SHP77 (cell line): ENCODE measurements around the gene ITGAD.

Source experiments
- DNase-seq, 2 experiments: peaks; one replicate each; lab custom pipeline; 2025; lab: John Stamatoyannopoulos, UW

Gene ITGAD

DNA sequence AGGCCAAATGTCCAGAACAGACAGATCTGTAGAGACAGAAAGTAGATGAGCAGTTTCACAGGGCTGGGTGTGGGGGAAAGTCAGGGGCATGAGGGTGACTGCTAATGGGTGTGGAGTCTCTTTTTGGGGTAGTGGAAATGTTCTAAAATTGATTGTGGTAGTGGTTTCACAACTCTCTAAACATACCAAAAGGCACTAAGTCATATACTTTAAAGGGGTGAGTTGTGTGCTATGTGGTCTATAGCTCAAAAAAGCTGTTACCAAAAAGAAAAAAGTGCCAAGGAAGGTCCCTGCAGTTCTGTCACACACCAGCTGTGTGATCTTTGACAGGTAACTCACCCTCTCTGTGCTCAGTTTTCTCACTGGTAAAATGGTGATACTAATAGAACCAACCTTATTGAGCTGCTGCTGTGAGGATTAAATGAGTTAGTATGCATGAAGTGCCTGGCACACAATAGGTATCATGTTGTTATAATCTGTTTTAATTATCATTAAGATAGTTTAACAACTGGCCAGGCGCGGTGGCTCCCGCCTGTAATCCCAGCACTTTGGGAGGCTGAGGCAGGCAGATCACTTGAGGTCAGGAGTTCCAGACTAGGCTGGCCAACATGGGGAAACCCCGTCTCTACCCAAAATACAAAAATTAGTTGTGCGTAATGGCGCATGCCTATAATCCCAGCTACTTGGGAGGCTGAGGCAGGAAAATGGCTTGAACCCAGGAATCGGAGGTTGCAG, 27.8 kb upstream of the ITGAD start:
- no peak for DNase-seq

DNA sequence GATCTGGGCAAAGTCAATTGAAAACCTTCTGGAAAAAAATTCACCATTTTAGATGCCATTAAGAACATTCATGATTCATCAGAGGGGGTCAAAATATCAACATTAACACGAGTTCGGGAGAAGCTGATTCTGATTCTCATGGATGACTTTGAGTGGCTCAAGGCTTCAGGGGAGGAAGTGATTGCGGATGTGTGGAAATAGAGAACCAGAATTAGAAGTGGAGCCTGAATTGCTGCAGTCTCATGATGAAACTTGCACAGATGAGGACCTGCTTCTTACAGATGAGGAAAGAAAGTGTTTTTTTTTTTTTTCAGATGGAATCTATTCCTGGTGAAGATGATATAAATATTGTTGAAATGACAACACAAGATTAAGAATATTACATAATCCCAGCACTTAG, 25.3 kb upstream of the ITGAD start:
- no peak for DNase-seq

DNA sequence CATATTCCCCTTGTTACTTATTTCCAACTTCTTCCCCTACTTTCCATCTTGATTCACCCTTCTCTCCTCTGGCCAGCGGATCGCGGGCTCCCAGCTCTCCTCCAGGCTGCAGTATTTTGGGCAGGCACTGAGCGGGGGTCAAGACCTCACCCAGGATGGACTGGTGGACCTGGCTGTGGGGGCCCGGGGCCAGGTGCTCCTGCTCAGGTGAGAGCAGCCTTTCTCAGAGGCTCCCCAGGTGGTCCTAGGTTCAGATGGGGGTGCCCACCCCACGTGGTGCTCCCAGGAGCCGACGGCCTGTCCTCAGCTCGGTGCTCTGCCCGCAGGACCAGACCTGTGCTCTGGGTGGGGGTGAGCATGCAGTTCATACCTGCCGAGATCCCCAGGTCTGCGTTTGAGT, 22.1 kb upstream of the ITGAD start:
- no peak for DNase-seq

DNA sequence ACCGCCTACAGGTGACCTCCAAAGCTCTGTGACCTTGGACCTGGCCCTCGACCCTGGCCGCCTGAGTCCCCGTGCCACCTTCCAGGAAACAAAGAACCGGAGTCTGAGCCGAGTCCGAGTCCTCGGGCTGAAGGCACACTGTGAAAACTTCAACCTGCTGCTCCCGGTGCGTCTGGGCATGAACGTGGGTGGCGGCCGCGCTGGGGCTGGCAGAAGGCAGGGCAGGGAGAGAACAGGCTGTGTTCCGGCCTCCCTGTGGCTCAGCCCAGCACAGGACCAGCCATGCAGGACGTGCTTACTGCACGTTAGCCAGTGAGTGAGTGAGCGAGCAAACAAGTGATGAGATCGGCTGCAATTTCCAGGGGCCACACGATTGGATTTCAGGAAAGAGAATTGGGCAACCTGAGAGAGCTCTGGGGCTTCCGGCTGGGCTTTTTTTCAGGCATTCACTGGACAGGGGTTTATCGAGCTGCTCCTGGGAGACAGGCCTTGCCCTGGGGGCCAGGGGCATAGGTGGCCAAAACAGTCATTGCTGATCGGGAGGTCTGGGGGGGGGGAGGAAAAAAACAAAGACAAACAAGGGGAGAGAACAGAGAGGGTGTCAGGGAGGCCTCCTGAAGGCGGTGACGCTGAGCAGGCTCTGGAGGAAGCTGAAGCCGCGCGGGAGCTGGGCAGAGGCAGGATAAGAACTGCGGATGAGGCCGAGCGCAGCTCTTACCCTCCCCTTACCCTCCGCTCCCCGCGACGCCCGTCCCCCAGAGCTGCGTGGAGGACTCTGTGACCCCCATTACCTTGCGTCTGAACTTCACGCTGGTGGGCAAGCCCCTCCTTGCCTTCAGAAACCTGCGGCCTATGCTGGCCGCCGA, 21.3 kb upstream of the ITGAD start:
- DNase-seq = no peak

DNA sequence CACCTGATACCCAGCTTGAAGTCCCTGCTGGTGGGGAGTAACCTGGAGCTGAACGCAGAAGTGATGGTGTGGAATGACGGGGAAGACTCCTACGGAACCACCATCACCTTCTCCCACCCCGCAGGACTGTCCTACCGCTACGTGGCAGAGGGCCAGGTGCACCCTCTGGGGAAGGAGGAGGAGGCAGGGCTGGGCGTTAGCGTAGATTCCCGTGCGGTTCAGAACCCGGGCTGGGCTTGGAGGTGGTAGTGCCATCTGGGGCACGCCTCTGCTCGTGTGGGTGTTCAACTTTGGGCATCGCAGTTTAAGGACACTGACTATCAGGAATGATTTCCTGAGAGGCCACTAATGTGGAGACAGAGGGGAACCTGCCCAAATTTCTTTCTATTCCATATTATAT, 19.9 kb upstream of the ITGAD start:
- no peak for DNase-seq

DNA sequence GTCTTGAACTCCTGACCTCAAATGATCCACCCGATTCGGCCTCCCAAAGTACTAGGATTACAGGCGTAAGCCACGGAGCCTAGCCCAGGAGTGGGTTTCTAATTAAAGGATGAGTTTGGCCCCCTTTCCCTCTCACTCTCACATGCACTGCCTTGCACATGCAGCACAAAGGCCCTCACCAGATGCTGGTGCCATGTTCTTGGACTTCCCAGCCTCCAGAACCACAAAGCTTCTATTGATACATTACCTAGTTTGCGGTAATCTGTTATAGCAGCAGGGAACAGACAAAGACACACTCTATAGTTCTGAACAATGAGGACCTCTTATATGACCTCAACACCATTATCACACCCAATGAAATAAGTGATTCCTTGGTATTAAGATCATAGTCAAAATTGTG, 17.9 kb upstream of the ITGAD start:
- DNase-seq = no peak

DNA sequence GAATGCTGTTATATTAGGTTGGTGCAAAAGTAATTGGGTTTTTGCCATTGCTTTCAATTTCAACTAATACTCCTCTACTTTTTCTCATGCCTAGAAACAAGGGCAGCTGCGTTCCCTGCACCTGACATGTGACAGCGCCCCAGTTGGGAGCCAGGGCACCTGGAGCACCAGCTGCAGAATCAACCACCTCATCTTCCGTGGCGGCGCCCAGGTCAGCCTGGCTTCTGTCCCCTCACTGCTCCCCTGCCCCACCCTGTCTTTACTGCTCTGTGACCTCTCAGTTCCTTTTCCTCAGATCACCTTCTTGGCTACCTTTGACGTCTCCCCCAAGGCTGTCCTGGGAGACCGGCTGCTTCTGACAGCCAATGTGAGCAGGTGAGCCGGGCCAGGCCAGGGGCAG, 16.4 kb upstream of the ITGAD start:
- peak in 1 of 2 experiments; percentile 14 for DNase-seq

DNA sequence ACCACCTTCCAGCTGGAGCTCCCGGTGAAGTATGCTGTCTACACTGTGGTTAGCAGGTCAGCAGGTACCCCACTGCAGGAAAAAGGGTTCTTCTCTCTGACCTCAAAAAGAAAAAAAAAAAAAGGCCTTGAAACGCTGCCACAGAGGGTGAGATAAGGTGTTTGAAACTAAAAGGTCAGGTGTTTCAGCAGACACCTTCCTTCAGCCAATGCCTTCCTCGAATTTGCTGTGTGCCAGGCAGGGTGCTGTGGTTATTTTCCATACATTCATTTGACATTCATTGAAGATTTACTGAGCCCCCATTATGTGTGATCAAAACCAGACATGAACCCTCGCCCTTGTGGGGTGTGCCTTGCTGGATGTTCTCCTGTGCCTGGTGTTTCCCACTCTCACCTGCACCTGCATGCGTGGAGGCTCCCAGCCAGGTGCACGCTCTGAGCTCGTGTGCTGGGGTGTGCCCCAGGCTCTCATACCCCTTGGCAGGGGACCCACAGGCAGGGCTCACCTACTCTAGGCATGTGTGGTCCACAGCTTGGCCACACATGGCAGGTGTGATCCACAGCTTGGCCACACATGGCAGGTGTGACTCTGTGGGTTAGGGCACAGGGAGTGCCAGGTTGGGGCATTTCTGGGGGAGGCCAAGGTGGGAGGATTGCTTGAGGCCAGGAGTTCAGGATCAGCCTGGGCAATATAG, 15.8 kb upstream of the ITGAD start:
- DNase-seq = no peak

DNA sequence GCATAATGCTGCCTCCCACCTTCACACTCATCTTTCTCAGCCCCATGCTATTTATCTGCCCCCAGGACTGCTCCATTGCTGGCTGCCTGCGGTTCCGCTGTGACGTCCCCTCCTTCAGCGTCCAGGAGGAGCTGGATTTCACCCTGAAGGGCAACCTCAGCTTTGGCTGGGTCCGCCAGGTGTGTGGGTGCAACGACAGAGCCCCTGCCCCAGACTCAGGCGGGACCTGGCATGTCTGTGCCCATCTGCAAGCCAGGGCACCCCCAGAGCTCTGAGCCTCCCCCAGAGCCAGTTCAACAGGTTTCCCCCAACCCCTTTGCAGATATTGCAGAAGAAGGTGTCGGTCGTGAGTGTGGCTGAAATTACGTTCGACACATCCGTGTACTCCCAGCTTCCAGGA, 12.9 kb upstream of the ITGAD start:
- DNase-seq = no peak

DNA sequence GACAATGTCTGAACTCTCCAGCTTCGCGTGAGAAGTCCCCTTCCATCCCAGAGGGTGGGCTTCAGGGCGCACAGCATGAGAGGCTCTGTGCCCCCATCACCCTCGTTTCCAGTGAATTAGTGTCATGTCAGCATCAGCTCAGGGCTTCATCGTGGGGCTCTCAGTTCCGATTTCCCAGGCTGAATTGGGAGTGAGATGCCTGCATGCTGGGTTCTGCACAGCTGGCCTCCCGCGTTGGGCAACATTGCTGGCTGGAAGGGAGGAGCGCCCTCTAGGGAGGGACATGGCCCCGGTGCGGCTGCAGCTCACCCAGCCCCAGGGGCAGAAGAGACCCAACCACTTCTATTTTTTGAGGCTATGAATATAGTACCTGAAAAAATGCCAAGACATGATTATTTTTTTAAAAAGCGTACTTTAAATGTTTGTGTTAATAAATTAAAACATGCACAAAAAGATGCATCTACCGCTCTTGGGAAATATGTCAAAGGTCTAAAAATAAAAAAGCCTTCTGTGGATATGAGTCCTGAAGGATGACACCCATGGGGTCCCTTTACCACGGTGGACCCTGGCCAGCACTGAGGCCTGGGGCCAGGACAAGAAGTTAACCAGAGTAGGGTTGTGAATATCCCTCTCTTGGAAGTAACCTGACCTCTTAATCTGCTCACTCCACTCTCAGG, 10.5 kb upstream of the ITGAD start:
- peak; percentile 45 to 74 for DNase-seq

DNA sequence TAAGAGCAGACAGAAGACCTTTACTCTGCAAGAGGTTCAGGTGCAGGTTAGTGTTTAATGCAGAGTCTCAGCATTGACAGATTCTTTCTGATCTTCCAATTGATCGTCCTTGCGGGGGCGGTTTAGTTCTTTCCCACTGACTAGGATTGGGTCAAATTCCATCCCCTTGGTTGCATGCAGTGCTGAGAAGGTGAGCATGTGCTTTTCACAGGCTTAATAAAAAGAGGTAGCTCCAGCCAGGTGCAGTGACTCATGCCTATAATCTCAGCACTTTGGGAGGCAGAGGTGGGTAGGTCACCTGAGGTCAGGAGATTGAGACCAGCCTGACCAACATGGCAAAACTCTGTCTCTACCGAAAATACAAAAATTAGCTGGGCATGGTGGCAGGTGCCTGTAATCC, 7.5 kb upstream of the ITGAD start:
- no peak for DNase-seq

DNA sequence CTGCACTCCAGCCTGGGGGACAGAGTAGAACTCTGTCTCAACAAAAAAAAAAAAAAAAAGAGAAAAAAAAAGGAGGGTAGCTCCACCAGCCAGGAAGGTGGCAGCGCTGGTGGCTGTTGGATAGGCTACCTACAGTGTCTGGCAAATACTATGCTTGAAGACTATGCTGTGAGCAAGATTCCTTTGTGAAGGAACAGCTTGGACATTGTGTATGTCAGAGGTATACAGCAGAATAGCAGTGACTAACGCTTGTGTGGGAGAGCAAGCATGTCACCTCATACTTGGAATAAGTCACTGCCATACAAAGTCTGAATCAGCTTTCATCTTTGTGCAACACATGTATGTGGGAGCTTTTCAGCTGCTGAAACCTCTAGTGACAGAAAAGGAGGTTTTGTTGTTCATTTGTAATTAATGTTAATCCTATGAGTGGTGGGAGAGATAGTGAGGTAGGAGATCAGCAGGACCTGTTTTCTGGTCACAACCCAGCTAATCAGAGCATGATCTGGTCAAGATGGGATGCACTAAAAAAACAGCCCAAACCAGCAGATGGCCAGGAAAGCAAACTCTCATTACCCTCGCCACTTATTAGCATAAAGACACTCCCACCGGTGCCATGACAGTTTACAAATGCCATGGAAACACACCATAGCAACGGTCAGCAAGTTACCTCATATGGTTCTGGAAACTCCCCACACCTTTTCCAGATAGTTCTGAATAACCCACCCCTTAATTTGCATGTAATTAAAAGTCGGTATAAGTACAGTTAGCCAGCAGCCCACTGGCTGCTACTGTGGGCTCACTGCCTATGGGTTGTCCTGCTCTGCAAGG, 6.8 kb upstream of the ITGAD start:
- peak in 1 of 2 experiments; percentile 7 for DNase-seq

DNA sequence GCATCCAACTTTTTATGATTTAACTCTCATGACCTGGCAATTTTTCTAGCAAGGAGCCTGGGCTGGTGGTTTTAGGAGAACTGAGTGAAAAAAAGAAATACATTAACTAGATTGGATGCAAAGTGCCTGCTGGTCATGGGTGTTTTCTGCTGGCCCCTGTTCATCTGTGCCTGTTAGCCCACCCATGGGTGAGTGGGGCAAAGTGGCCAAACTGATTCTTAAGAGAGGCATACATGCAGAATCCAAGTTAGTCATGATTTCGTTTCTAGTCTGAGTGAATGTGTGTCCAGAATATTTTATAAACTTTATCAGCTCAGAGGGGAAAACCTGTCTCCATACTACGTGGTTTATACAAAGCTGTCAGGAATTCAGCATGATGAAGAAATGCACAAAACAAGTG, 4.6 kb upstream of the ITGAD start:
- DNase-seq = no peak

DNA sequence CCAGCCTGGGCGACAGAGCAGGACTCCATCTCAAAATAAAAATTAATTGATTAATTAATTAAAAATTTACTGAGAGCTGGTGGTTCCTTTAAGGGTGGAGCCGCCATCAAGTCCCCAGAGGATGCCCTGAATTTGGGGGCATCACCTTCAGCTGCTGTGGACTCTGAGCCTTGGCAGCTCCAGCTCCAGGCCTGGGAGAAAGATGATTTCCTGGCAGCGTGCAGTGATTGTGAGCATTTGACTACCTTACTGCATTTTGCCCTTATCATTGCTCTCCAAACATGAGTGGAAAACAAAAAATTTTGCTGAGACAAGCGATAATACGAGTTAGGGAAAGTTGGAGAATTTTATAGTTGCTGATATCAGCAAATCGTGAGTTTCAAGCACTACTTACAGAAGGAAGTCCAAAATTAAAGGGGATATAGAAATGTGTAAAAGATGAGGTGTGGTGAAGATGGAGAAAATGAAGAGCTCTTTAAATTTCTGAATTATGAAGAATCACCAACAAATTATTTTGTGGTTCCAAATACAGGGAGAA, 2.6 kb upstream of the ITGAD start:
- no peak for DNase-seq

DNA sequence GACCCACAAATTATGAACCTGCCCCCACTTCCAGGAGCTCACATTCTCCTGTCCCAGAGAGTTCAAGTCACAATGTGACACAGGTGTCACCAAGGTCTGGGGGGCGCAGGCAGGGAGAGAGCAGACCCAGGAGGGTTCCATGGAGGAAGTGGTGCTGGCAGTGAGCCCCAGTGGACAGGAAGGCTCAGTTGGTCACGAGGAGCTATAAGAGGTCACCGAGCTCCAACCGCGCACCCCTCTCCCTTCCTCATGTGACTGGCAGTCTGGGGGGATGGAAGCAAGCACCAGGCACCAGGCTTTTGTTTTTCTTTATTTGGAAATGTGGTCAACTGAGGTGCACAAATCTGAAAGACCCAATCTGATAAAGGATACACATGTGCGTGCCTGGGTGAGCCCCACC, 2.5 kb downstream of the ITGAD start:
- no peak for DNase-seq

DNA sequence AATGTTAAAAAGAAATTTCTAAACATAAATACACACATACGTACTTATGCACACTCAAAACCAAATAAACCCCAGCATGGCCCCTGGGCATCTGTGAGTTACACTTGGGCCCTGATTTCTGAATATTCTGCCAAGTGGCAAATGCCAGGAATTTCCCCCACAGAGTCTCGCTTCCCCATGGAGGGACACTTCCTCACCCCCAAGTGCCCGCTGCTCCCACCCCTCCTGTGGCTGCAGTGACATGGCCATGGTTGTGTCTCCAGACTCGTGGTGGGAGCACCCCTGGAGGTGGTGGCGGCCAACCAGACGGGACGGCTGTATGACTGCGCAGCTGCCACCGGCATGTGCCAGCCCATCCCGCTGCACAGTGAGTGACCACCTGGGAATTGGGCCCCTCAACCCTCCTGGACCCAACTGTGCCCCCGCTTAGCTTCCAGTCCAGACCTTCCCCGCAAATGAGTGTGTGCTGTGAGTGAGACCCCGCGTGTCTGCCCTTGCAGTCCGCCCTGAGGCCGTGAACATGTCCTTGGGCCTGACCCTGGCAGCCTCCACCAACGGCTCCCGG, 4.0 kb downstream of the ITGAD start:
- no peak for DNase-seq

DNA sequence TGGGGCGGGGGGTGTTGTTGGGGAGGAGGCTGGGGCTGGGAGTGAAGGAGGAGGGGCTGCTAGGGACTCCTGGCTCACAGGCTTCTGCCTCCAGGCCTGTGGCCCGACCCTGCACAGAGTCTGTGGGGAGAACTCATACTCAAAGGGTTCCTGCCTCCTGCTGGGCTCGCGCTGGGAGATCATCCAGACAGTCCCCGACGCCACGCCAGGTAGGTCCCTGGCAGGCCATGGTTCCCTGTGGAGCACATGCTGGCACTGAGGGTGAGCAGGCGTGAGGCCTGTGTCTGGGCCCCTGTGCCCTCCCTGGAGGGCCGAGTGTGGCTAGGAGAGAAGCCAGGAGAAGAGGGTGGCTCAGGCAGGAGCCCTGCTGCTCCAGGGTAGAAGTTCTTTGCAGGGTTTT, 4.6 kb downstream of the ITGAD start:
- DNase-seq = no peak

DNA sequence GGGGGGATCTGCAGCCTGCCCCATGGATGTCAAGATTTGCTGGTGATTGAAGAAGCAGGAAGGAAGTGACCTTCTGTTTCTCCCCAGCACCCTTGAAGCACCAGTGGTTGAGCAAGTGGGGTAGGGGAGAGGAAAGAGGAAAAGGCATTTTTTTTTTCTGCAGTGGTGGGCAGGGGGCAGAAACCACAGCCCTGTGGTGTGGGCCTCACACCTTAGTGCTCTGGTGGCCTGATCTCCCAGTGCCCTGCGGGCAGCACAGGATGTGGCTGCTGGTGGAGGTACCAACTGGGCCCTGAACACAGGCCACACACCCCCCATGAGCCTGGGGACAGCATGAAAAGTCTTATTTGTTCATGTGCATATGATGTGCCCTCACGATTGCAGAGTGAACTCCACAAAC, 7.1 kb downstream of the ITGAD start:
- DNase-seq = no peak

DNA sequence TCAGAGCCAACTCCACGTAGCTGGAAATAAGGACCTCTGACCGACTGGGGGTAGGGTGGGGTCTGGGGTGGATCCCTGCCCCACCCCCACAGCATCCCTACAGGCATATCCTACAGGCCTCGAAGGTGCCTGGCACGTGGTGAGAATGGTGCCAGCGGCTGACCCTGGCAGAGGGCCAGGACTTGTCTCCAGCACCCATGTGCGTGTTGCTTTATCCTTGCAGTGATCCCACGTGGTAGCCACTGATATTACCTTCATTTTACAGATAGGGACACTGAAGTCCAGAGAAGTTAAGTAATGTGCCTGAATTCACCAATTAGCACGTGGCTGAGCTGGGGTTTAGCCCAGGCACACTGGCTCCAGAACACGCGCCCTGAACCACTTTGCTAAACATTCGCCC, 8.3 kb downstream of the ITGAD start:
- no peak for DNase-seq

DNA sequence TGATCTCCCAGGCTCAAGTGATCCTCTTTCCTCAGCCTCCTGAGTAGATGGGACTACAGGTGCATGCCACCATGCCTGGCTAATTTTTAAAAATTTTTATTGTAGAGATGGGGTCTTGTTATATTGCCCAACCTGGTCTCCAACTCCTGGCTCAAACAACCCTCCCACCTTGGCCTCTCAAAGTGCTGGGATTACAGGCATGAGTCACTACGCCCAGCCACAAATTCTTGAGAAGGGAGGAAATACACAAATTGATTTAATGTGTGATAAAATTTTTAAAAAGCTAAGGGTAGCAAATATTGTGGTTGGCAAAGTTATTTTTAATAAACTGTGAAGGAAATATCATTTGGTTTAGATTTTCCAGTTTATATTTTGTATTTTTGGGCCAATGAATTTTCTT, 9.6 kb downstream of the ITGAD start:
- no peak for DNase-seq
